ENCODE results near the gene CDC123.

Gene CDC123

GRCh38 chr10:12212454-12212853, 16.5 kb downstream of the CDC123 start:
- WGBS (ENCODE audit: extremely low coverage, insufficient coverage, insufficient read length), result no CpG with 5 or more reads among the region's 3 CpGs
- H3K23ac ChIP-seq (ENCODE audit: low read length), result no peak overlapping the region

GRCh38 chr10:12213621-12214020, 17.6 kb downstream of the CDC123 start:
- H3K14ac ChIP-seq (ENCODE audit: low read length), result no peak overlapping the region
- no peak overlapping the region for H4K91ac ChIP-seq (ENCODE audit: low read depth, low read length)
- no peak for DNase-seq
- no peak overlapping the region for H2BK5ac ChIP-seq (ENCODE audit: low read depth, low read length, poor library complexity)
- H3K4me3 ChIP-seq (ENCODE audit: low read depth, low read length), result no peak overlapping the region
- H2AFZ ChIP-seq (ENCODE audit: insufficient read depth, low read length, poor library complexity), result no peak overlapping the region
- no peaks in the 10 kb centered on the region for H3K27me3 ChIP-seq (ENCODE audit: insufficient read depth, low read length)
- no peak overlapping the region for H2BK120ac ChIP-seq (ENCODE audit: insufficient read depth, low read length, poor library complexity)
- no peak overlapping the region for H4K8ac ChIP-seq (ENCODE audit: low read depth, low read length)
- H3K4me1 ChIP-seq (ENCODE audit: control insufficient read depth in 1 of 2, insufficient read depth in 2 of 2, low read length in 2 of 2), result no peaks in the 10 kb centered on the region
- no peak overlapping the region for H3K4me2 ChIP-seq (ENCODE audit: low read length)
- H3K36me3 ChIP-seq (ENCODE audit: control insufficient read depth in 1 of 2, insufficient read depth in 2 of 2, low read length in 2 of 2), result peaks cover 28 to 32% of the 10 kb centered on the region in 2 experiments
- H3K9me3 ChIP-seq (ENCODE audit: insufficient read depth, low read depth, low read length), result no peaks in the 10 kb centered on the region
- WGBS (ENCODE audit: extremely low coverage, insufficient coverage, insufficient read length), result no CpG with 5 or more reads among the region's 3 CpGs
- no peak overlapping the region for H2AK5ac ChIP-seq (ENCODE audit: low read length)
- H4K12ac ChIP-seq (ENCODE audit: low read depth, low read length), result no peak overlapping the region
- H3K27ac ChIP-seq (ENCODE audit: low read depth, low read length), result no peak overlapping the region
- H3K18ac ChIP-seq (ENCODE audit: low read length), result no peak overlapping the region
- H3K4ac ChIP-seq (ENCODE audit: low read depth, low read length), result no peak overlapping the region
- H3K79me1 ChIP-seq (ENCODE audit: low read length), result no peaks in the 10 kb centered on the region
- no peak overlapping the region for H3K9ac ChIP-seq (ENCODE audit: low read length)
- no peak overlapping the region for H3K23ac ChIP-seq (ENCODE audit: low read length)
- no peaks in the 10 kb centered on the region for H3K79me2 ChIP-seq (ENCODE audit: control insufficient read depth, insufficient read depth, low read length, poor library complexity)
- H2BK12ac ChIP-seq (ENCODE audit: low read length), result no peak overlapping the region

More at GRCh38 chr10:12212454-12212853, 16.5 kb downstream of the CDC123 start:
- no peaks in the 10 kb centered on the region for H3K79me2 ChIP-seq (ENCODE audit: control insufficient read depth, insufficient read depth, low read length, poor library complexity)
- H3K36me3 ChIP-seq (ENCODE audit: control insufficient read depth in 1 of 2, insufficient read depth in 2 of 2, low read length in 2 of 2), result peaks cover 26 to 29% of the 10 kb centered on the region in 2 experiments
- H4K91ac ChIP-seq (ENCODE audit: low read depth, low read length), result no peak overlapping the region
- no peaks in the 10 kb centered on the region for H3K9me3 ChIP-seq (ENCODE audit: insufficient read depth, low read depth, low read length)
- H3K27ac ChIP-seq (ENCODE audit: low read depth, low read length), result no peak overlapping the region
- H3K27me3 ChIP-seq (ENCODE audit: insufficient read depth, low read length), result no peaks in the 10 kb centered on the region
- H3K79me1 ChIP-seq (ENCODE audit: low read length), result no peaks in the 10 kb centered on the region
- no peak overlapping the region for H3K4me3 ChIP-seq (ENCODE audit: low read depth, low read length)
- no peak overlapping the region for H3K14ac ChIP-seq (ENCODE audit: low read length)
- H2AK5ac ChIP-seq (ENCODE audit: low read length), result no peak overlapping the region
- no peak overlapping the region for H4K8ac ChIP-seq (ENCODE audit: low read depth, low read length)
- no peak overlapping the region for H3K9ac ChIP-seq (ENCODE audit: low read length)
- no peak overlapping the region for H2BK120ac ChIP-seq (ENCODE audit: insufficient read depth, low read length, poor library complexity)
- no peak overlapping the region for H2AFZ ChIP-seq (ENCODE audit: insufficient read depth, low read length, poor library complexity)
- H4K12ac ChIP-seq (ENCODE audit: low read depth, low read length), result no peak overlapping the region
- H2BK5ac ChIP-seq (ENCODE audit: low read depth, low read length, poor library complexity), result no peak overlapping the region
- H3K4me1 ChIP-seq (ENCODE audit: control insufficient read depth in 1 of 2, insufficient read depth in 2 of 2, low read length in 2 of 2), result no peaks in the 10 kb centered on the region
- H3K18ac ChIP-seq (ENCODE audit: low read length), result no peak overlapping the region
- no peak overlapping the region for H3K4ac ChIP-seq (ENCODE audit: low read depth, low read length)
- DNase-seq, result no peak
- no peak overlapping the region for H2BK12ac ChIP-seq (ENCODE audit: low read length)
- no peak overlapping the region for H3K4me2 ChIP-seq (ENCODE audit: low read length)

- H3K27ac ChIP-seq (ENCODE audit: low read depth, low read length), result no peak overlapping the region
- no peaks in the 10 kb centered on the region for H3K79me2 ChIP-seq (ENCODE audit: control insufficient read depth, insufficient read depth, low read length, poor library complexity)
- H4K91ac ChIP-seq (ENCODE audit: low read depth, low read length), result no peak overlapping the region
- WGBS (ENCODE audit: extremely low coverage, insufficient coverage, insufficient read length), result no CpG with 5 or more reads among the region's 4 CpGs
- no peak overlapping the region for H2BK120ac ChIP-seq (ENCODE audit: insufficient read depth, low read length, poor library complexity)
- H4K8ac ChIP-seq (ENCODE audit: low read depth, low read length), result no peak overlapping the region
- H3K9ac ChIP-seq (ENCODE audit: low read length), result no peak overlapping the region
- no peak overlapping the region for H2BK5ac ChIP-seq (ENCODE audit: low read depth, low read length, poor library complexity)
- no peak overlapping the region for H2AFZ ChIP-seq (ENCODE audit: insufficient read depth, low read length, poor library complexity)
- no peaks in the 10 kb centered on the region for H3K27me3 ChIP-seq (ENCODE audit: insufficient read depth, low read length)
- H3K4ac ChIP-seq (ENCODE audit: low read depth, low read length), result no peak overlapping the region
- no peak overlapping the region for H3K14ac ChIP-seq (ENCODE audit: low read length)
- no peak overlapping the region for H3K23ac ChIP-seq (ENCODE audit: low read length)
- H3K9me3 ChIP-seq (ENCODE audit: insufficient read depth, low read depth, low read length), result no peaks in the 10 kb centered on the region
- peaks cover 29 to 34% of the 10 kb centered on the region in 2 experiments for H3K36me3 ChIP-seq (ENCODE audit: control insufficient read depth in 1 of 2, insufficient read depth in 2 of 2, low read length in 2 of 2)
- no peak for DNase-seq
- no peak overlapping the region for H4K12ac ChIP-seq (ENCODE audit: low read depth, low read length)
- no peak overlapping the region for H2BK12ac ChIP-seq (ENCODE audit: low read length)
- no peak overlapping the region for H3K18ac ChIP-seq (ENCODE audit: low read length)
- H3K4me1 ChIP-seq (ENCODE audit: control insufficient read depth in 1 of 2, insufficient read depth in 2 of 2, low read length in 2 of 2), result no peaks in the 10 kb centered on the region
- H3K4me2 ChIP-seq (ENCODE audit: low read length), result no peak overlapping the region
- H3K79me1 ChIP-seq (ENCODE audit: low read length), result no peaks in the 10 kb centered on the region
- H2AK5ac ChIP-seq (ENCODE audit: low read length), result no peak overlapping the region
- no peak overlapping the region for H3K4me3 ChIP-seq (ENCODE audit: low read depth, low read length)
Observed at GRCh38 chr10:12214093-12214492, 18.1 kb downstream of the CDC123 start.

- no peaks in the 10 kb centered on the region for H3K9me3 ChIP-seq (ENCODE audit: insufficient read depth, low read depth, low read length)
- peak; percentile 13 to 71 for DNase-seq
- peaks cover 27 to 32% of the 10 kb centered on the region in 2 experiments for H3K36me3 ChIP-seq (ENCODE audit: control insufficient read depth in 1 of 2, insufficient read depth in 2 of 2, low read length in 2 of 2)
- no peaks in the 10 kb centered on the region for H3K79me1 ChIP-seq (ENCODE audit: low read length)
- H3K18ac ChIP-seq (ENCODE audit: low read length), result no peak overlapping the region
- no peaks in the 10 kb centered on the region for H3K4me1 ChIP-seq (ENCODE audit: control insufficient read depth in 1 of 2, insufficient read depth in 2 of 2, low read length in 2 of 2)
- no peak overlapping the region for H2BK5ac ChIP-seq (ENCODE audit: low read depth, low read length, poor library complexity)
- H3K4ac ChIP-seq (ENCODE audit: low read depth, low read length), result no peak overlapping the region
- no peak overlapping the region for H3K9ac ChIP-seq (ENCODE audit: low read length)
- no peak overlapping the region for H4K91ac ChIP-seq (ENCODE audit: low read depth, low read length)
- no peak overlapping the region for H2AFZ ChIP-seq (ENCODE audit: insufficient read depth, low read length, poor library complexity)
- no peak overlapping the region for H3K23ac ChIP-seq (ENCODE audit: low read length)
- no peaks in the 10 kb centered on the region for H3K27me3 ChIP-seq (ENCODE audit: insufficient read depth, low read length)
- H2BK12ac ChIP-seq (ENCODE audit: low read length), result no peak overlapping the region
- no peaks in the 10 kb centered on the region for H3K79me2 ChIP-seq (ENCODE audit: control insufficient read depth, insufficient read depth, low read length, poor library complexity)
- H2BK120ac ChIP-seq (ENCODE audit: insufficient read depth, low read length, poor library complexity), result no peak overlapping the region
- H3K4me3 ChIP-seq (ENCODE audit: low read depth, low read length), result no peak overlapping the region
- H3K14ac ChIP-seq (ENCODE audit: low read length), result no peak overlapping the region
- no peak overlapping the region for H4K8ac ChIP-seq (ENCODE audit: low read depth, low read length)
- H3K4me2 ChIP-seq (ENCODE audit: low read length), result no peak overlapping the region
- WGBS (ENCODE audit: extremely low coverage, insufficient coverage, insufficient read length), result no CpG with 5 or more reads among the region's 6 CpGs
- no peak overlapping the region for H4K12ac ChIP-seq (ENCODE audit: low read depth, low read length)
- H2AK5ac ChIP-seq (ENCODE audit: low read length), result no peak overlapping the region
- H3K27ac ChIP-seq (ENCODE audit: low read depth, low read length), result no peak overlapping the region
Observed at GRCh38 chr10:12214763-12215218, 18.8 kb downstream of the CDC123 start.
